HepG2 (cell line): ENCODE measurements around the gene RFXANK. TPM values are rescaled to one million over a fixed set of nuclear protein-coding genes. Genes with fewer than 3 reads are reported as not detected.

ENCODE experiments used
- ARHGAP35 ChIP-seq: sonication (generic); formaldehyde crosslinking; IDR thresholded peaks from 2 replicates; pipeline ENCODE4 v1.9.0; 2022; ENCODE audit warnings: mild to moderate bottlenecking, inconsistent platforms, moderate library complexity, missing genetic modification reagents, borderline replicate concordance
- BRCA1 ChIP-seq: sonication (generic); formaldehyde crosslinking; IDR thresholded peaks from 2 replicates; pipeline ENCODE4 v1.4.0; 2020; ENCODE audit warnings: missing genetic modification reagents
- FIP1L1 ChIP-seq: fragments of 200-400 bp; formaldehyde crosslinking; IDR thresholded peaks from 2 replicates; pipeline ENCODE4 v1.6.1; 2018; ENCODE audit warnings: low read depth, mild to moderate bottlenecking, low read length, moderate library complexity, borderline replicate concordance; ENCODE audit not compliant: insufficient read depth
- FOXA1 ChIP-seq, 2 experiments: fragments of 450-650 bp in 1 of 2; sonication (generic) in 1 of 2; formaldehyde crosslinking in 1 of 2; IDR thresholded peaks; 2 replicates each; pipeline versions ENCODE4 v1.4.0 to v1.6.1; 2016 to 2020; ENCODE audit warnings: missing genetic modification reagents in 1 of 2
- GATAD1 ChIP-seq: IDR thresholded peaks from 2 replicates; pipeline ENCODE4 v1.6.1; 2016; ENCODE audit warnings: missing genetic modification reagents, missing compliant biosample characterization
- HNF4A ChIP-seq: sonication (generic); formaldehyde crosslinking; IDR thresholded peaks from 2 replicates; pipeline ENCODE4 v1.4.0; 2020; ENCODE audit warnings: missing genetic modification reagents
- KDM1A ChIP-seq: IDR thresholded peaks from 2 replicates; pipeline ENCODE4 v1.6.1; 2016; ENCODE audit warnings: missing compliant biosample characterization
- KDM4B ChIP-seq: sonication (generic); formaldehyde crosslinking; IDR thresholded peaks from 2 replicates; pipeline ENCODE4 v1.4.0; 2020; ENCODE audit warnings: missing genetic modification reagents
- KMT2B ChIP-seq: IDR thresholded peaks from 2 replicates; pipeline ENCODE4 v1.6.1; 2016; ENCODE audit warnings: missing genetic modification reagents, missing compliant biosample characterization
- MIER2 ChIP-seq: IDR thresholded peaks from 2 replicates; pipeline ENCODE4 v1.6.1; 2016; ENCODE audit warnings: missing biosample characterization, missing genetic modification reagents
- PAXIP1 ChIP-seq: sonication (generic); formaldehyde crosslinking; conservative IDR thresholded peaks from 2 replicates; pipeline ENCODE4 v1.4.0; 2020; ENCODE audit warnings: mild to moderate bottlenecking, missing genetic modification reagents, moderate library complexity
- SOX13 ChIP-seq, 3 experiments: fragments of 450-650 bp in 1 of 3; sonication (generic) in 1 of 3; formaldehyde crosslinking in 1 of 3; IDR thresholded peaks in 2 of 3; conservative IDR thresholded peaks in 1 of 3; 2 replicates each; pipeline versions ENCODE4 v1.5.0 to v1.6.1; 2016 to 2020; ENCODE audit warnings: antibody characterized with exemption in 1 of 3, mild to moderate bottlenecking in 1 of 3, missing compliant biosample characterization in 1 of 3, missing genetic modification reagents in 1 of 3, moderate library complexity in 1 of 3
- SP140L ChIP-seq: sonication (generic); formaldehyde crosslinking; IDR thresholded peaks from 2 replicates; pipeline ENCODE4 v1.4.0; 2020; ENCODE audit warnings: missing genetic modification reagents, borderline replicate concordance
- TFAP4 ChIP-seq: sonication (generic); IDR thresholded peaks from 2 replicates; pipeline ENCODE4 v1.6.1; 2016; ENCODE audit warnings: low read depth, borderline replicate concordance
- U2AF1 ChIP-seq: fragments of 200-400 bp; formaldehyde crosslinking; optimal IDR thresholded peaks from 2 replicates; pipeline ENCODE3; 2017; ENCODE audit warnings: mild to moderate bottlenecking, low read depth, low read length
- ZFP37 ChIP-seq: sonication (generic); formaldehyde crosslinking; IDR thresholded peaks from 2 replicates; pipeline ENCODE4 v1.4.0; 2020; ENCODE audit warnings: missing genetic modification reagents, borderline replicate concordance
- ZFP91 ChIP-seq: sonication (generic); formaldehyde crosslinking; IDR thresholded peaks from 2 replicates; pipeline ENCODE4 v1.9.0; 2022; ENCODE audit warnings: missing genetic modification reagents, mild to moderate bottlenecking, borderline replicate concordance
- ZNF225 ChIP-seq: sonication (generic); formaldehyde crosslinking; IDR thresholded peaks from 2 replicates; pipeline ENCODE4 v1.4.0; 2020; ENCODE audit warnings: mild to moderate bottlenecking, missing genetic modification reagents
- ZNF24 ChIP-seq: fragments of 450-650 bp; IDR thresholded peaks from 2 replicates; pipeline ENCODE4 v1.6.1; 2017; ENCODE audit warnings: antibody characterized with exemption, mild to moderate bottlenecking
- ZNF33A ChIP-seq: sonication (generic); formaldehyde crosslinking; IDR thresholded peaks from 2 replicates; pipeline ENCODE4 v1.5.1; 2020; ENCODE audit warnings: missing genetic modification reagents, mild to moderate bottlenecking, moderate library complexity, borderline replicate concordance
- ZNF441 ChIP-seq: sonication (generic); formaldehyde crosslinking; IDR thresholded peaks from 2 replicates; pipeline ENCODE4 v1.7.0; 2021; ENCODE audit warnings: missing genetic modification reagents, borderline replicate concordance
- ZNF614 ChIP-seq: IDR thresholded peaks from 2 replicates; pipeline ENCODE4 v1.6.1; 2018; ENCODE audit warnings: missing biosample characterization, missing genetic modification reagents, inconsistent platforms, borderline replicate concordance
- ZNF615 ChIP-seq: sonication (generic); formaldehyde crosslinking; IDR thresholded peaks from 2 replicates; pipeline ENCODE4 v1.5.0; 2020; ENCODE audit warnings: mild to moderate bottlenecking, missing genetic modification reagents, borderline replicate concordance
- ZNF775 ChIP-seq: sonication (generic); formaldehyde crosslinking; IDR thresholded peaks from 2 replicates; pipeline ENCODE4 v1.4.0; 2020; ENCODE audit warnings: missing genetic modification reagents, mild to moderate bottlenecking, moderate library complexity, borderline replicate concordance
- polyA plus RNA-seq, 8 experiments: library from polyadenylated mRNA; depleted of rRNA in 3 of 8; stranded (reverse) in 7 of 8; unstranded in 1 of 8; fragments of >200 nt; fragmentation: Illumina TruSeq in 4 of 8; extraction: Trizol in 4 of 8; gene quantifications; 2 replicates each; pipeline versions ENCODE4 v1.2.1 to v1.2.3, GENCODE V29; 2011 to 2016; ENCODE audit warnings: low read depth in 4 of 8, missing spikeins in 1 of 8, mixed read lengths in 1 of 8; ENCODE audit not compliant: insufficient read depth in 1 of 8
- total RNA-seq, 5 experiments: library from RNA; depleted of rRNA; stranded (reverse); fragments of >200 nt; fragmentation: Illumina TruSeq; extraction: Trizol; gene quantifications; 2 replicates each; pipeline ENCODE4 v1.2.3, GENCODE V29; 2016; ENCODE audit warnings: low read depth in 1 of 5

Gene RFXANK
- total and polyA plus RNA-seq, 2 of the 13 experiments (the other 11 are each of a cell fraction or from before 2014, with no cell fraction given) = 49.9 to 80.7 TPM

- TF ChIP-seq ARHGAP35 = no peak
- TF ChIP-seq ZNF614 = peak; percentile 16; the same call in 1 of the 2 replicates
- 0 out of 2 replicates have a peak, but pooled peaks have one; percentile 86 for TF ChIP-seq KDM4B (CRISPR knock-in tag)
- TF ChIP-seq ZNF775 = no peak
- TF ChIP-seq PAXIP1 (CRISPR knock-in tag) = peak; percentile 77
- TF ChIP-seq MIER2 (CRISPR knock-in tag) = no peak
- TF ChIP-seq BRCA1 = no peak
- TF ChIP-seq FIP1L1 = no peak
- 0 out of 2 replicates have a peak, but pooled peaks have one; percentile 37 for TF ChIP-seq KMT2B (CRISPR knock-in tag)
- peak; percentile 59 for TF ChIP-seq KDM1A
- TF ChIP-seq SP140L (CRISPR knock-in tag) = no peak
- TF ChIP-seq ZNF225 (CRISPR knock-in tag) = 0 out of 2 replicates have a peak, but pooled peaks have one; percentile 81
- TF ChIP-seq U2AF1 = no peak
- TF ChIP-seq ZNF615 = no peak
- TF ChIP-seq TFAP4 = peak; percentile 92
- no peak for TF ChIP-seq ZNF33A (CRISPR knock-in tag)
- TF ChIP-seq ZFP37 (CRISPR knock-in tag) = no peak
- TF ChIP-seq ZFP91 = peak; percentile 44; the same call in 1 of the 2 replicates
- TF ChIP-seq FOXA1 (IDR thresholded peaks at IDR 0.05) = no peak
- TF ChIP-seq FOXA1 (CRISPR knock-in tag; IDR thresholded peaks at IDR 0.05) = peak; percentile 95
- TF ChIP-seq ZNF24 = no peak
- TF ChIP-seq HNF4A = peak; percentile 27; the same call in 1 of the 2 replicates
- TF ChIP-seq SOX13 (IDR thresholded peaks at IDR 0.05) = no peak
- TF ChIP-seq SOX13 (CRISPR knock-in tag; conservative IDR thresholded peaks at IDR 0.05 in 1 of 2, IDR thresholded peaks at IDR 0.05 in 1 of 2) = peak in 1 of 2 experiments; percentile 61; a peak in 2 of 4 replicates
- TF ChIP-seq ZNF441 (CRISPR knock-in tag) = no peak
- peak; percentile 48; the same call in 1 of the 2 replicates for TF ChIP-seq GATAD1 (CRISPR knock-in tag)
Measured at GRCh38 chr19:19171821-19172532, 20.1 kb upstream of the RFXANK start (continued).
